HG03039 (cell line): ENCODE results near the gene INPP5A.
"Not testable (repeated sequence)": the region's sequence is repeated elsewhere in the genome, so short reads cannot be mapped to it uniquely, and the experiment has no call there.

Source experiments
- ATAC-seq: cut with Tn5 transposase; IDR thresholded peaks from one replicate; pipeline ENCODE4 v1.9.1; 2021; ENCODE audit warnings: mild to moderate bottlenecking, moderate library complexity; ENCODE audit not compliant: unreplicated experiment

The INPP5A gene

DNA sequence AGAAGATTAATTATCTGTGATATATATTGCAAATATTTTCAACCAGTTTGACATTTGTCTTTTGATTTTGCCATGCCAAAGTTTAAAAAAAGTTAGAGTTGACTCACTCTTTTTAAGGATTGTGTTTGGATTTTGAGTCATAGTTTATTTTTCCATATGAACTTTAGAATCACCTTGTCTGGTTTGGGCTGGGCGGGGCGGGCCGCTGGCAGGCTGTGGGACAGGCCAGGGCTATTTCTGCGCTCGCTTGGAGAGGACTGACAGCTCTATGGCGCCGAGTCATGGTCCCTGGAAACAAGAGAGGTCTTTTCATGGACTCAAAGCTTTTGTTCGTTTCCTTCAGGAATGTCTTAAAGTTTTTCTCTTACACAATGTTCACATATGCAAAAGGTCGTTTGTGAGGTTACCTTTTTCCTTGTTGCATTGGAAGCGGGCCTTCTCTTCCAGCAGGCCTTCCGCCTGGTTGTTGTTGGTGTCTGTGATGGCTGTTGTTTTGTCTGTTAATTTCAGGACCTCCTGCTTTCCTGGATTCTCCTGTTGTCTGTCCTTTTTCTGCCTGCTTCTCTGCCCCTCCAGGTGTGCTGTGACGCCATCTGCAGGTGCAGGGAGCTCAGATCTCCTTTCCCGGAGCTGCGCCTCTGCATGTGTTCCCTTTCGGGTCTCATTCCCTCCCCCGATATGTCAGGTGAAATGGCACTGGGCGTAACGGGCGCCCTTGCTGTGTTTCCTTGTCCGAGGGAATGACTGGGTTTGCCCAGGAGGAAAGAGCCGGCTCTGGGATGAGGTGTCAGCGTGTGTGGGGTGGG is 53.8 kb downstream of the INPP5A start:
- no peak for ATAC-seq

DNA sequence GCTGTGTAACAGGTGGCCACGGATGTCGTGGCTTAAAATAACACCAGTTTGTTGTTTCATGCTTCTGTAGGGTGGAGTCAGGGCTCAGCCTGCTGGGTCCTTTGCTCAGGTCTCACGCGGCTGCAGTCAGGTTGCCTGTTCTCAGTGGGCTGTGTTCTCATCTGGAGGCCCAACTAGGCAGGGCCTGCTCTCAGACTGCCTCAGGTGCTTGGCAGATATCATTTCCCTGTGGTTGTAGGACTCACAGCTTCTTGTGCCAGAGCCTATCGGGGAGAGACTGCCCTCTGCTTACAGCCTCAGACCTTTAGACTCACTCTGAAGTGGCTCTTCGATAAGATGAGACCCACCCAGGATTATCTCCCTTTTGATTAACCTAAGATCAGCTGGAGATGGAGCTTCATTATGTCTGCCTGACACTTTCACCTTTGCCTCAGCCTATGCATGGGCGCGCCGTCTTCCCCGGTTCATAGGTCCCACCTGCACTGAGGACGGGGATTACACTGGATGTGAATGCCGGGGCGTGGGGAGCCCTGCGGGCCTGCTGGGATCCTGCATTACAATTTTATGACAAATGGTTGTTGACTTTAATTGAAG is 55.3 kb downstream of the INPP5A start:
- no peak for ATAC-seq

DNA sequence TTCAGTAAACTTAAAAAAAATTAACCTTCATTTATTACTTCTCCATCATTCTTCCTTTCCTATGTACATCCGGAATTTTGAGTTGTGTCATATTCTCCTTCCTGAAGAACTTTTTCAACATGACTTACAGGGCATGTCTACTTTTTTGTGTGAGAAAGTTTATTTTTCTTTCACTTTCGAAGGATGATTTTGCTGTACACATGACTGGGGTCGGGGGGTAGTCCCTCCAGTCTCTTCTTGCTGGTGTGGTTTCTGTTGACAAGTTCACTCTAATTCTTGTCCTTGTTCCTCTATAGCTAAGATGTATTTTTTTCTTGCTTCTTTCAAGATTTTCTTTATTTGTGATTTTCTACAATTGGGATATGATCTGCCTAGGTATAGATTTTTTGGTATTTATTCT is 55.8 kb downstream of the INPP5A start:
- peak; percentile 56 for ATAC-seq

DNA sequence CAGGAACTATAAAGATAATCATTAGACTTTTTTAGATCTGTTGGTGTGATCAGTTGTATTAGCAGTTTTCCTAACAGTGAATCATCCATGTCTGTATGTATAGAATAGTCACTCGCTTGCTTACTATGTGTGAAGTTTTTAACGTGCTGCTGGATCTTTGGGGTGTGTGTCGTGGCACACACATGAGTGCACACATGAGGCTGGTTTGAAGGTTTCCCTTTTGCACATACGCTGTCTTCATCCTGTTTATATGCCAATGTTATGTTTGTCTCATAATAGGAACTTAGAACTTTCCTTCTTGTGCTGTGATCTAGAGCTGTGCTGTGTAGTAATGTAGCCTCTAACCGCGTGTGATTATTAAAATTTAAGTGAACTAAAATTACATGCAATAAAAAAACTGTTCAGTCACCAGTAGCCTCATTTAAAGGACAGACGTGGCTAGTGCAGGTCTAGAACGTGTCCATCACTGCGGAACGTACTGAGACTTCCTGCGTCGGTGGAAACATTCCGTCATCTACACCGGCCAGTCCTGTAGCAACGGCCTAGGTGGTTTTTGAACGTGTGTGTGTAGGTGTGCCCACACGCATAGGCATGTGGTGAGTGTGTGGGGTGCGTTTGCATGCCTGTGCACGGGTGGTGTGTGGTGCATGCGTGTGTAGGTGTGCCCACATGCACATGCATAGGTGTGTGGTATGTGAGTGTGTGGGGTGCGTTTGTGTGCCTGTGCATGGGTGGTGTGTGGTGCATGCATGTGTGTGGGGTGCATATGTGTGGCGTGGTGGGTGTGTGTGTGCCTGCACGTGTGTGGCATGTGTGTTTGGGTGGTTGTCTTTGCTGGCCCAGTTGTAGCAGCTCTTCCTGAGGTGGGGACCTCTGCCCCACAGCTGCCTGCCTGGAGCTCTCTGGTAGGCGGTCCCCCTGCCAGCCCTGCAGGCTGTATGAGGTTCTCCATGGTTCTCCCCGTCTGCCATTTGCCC is 56.6 kb downstream of the INPP5A start:
- peak; percentile 46 for ATAC-seq

DNA sequence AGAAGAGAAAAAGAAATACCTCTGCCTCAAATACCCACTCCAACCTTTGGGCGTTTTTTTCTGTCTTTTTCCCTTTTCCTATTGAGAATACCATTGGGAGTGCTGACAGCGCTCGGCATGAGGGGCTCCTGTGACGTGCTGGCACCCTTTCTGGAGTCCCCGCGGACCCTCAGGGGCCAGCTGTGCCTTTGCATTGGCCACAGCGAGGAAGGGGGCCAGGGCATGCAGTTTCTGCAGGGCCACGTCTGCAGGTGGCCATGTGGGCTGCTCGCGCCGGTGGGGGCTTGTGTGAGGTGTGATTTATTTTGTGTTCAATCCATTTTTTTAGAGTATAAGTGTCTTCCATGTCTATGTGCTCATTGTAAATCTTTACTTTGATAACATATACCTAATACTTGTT is 57.4 kb downstream of the INPP5A start:
- no peak for ATAC-seq

DNA sequence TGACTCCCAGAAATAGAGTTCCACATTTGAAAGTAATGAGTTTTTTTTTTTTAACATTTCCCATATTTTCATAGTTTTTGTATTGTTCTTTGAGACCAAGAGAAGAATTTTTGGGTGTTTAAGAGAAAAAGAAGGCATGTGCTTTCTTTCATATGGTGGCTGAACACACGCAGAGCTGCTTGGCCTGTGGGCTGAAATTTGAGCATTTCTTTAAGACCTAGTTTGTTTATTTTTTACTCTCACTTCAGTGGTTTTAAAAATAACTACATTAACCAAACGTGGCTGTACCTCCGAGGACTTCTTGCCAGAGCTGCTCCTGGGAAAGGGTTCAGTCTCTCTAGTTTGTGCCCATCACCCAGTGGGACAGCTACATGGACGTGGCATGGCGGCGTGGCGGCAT is 58.3 kb downstream of the INPP5A start:
- ATAC-seq: no peak

DNA sequence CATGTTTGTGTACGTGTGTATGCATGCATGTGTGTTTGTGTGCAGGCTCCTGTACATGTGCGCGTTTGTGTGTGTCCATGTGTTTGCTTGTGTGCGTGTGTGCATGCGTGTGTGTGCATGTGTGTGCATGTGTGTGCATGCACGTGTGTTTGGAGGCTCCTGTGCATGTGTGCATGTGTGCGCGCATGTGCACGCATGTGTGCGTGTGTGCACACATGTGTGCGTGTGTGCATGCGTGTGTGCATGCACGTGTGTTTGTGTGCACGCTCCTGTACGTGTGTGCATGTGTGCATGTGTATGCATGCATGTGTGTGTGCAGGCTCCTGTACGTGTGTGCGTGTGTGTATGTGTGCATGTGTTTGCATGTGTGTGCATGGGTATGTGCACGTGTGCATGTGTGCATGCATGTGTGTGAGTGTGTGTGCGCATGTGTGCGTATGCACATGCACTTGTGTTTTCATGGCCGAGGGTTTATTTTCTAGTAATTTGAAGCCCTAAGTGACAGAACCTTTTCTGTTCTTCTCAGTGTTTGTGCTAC is 59.2 kb downstream of the INPP5A start:
- no peak for ATAC-seq

DNA sequence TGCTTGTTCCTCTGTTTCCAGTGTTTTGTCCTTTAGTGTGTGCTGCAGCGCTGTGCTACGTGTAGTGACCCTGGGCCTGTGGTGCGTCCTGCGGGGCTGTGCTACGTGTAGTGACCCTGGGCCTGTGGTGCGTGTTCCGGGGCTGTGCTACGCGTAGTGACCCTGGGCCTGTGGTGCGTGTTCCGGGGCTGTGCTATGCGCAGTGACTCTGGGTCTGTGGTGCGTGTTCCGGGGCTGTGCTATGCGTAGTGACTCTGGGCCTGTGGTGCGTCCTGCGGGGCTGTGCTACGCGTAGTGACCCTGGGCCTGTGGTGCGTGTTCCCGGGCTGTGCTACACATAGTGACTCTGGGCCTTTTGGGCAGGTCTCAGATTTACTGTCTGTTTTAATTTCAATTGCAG is 60.1 kb downstream of the INPP5A start:
- ATAC-seq: no peak

DNA sequence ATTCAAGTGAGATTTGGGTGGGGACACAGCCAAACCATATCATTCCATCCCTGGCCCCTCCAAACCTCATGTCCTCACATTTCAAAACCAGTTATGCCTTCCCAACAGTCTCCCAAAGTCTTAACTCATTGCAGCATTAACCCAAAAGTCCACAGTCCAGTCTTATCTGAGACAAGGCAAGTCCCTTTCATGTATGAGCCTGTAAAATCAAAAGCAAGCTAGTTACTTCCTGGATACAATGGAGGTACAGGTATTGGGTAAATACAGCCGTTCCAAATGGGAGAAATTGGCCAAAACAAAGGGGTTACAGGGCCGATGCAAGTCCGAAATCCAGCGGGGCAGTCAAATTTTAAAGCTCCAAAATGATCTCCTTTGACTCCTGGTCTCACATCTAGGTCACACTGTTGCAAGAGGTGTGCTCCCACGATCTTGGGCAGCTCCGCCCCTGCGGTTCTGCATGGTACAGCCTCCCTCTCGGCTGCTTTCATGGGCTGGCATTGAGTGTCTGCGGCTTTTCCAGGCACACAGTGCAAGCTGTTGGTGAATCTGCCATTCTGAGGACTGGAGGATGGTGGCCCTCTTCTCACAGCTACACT is 61.5 kb downstream of the INPP5A start:
- not testable (repeated sequence) for ATAC-seq

DNA sequence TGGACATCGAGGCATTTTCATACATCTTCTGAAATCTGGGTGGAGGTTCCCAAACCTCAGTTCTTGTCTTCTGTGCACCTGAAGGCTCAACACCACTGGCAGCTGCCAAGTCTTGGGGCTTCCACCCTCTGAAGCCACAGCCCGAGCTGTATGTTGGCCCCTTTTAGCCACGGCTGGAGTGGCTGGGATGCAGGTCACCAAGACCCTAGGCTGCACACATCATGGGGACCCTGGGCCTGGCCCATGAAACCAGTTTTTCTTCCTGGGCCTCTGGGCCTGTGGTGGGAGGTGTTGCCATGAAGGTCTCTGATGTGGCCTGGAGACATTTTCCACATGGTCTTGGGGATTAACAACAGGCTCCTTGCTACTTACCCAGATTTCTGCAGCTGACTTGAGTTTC is 62.1 kb downstream of the INPP5A start:
- ATAC-seq: no peak

DNA sequence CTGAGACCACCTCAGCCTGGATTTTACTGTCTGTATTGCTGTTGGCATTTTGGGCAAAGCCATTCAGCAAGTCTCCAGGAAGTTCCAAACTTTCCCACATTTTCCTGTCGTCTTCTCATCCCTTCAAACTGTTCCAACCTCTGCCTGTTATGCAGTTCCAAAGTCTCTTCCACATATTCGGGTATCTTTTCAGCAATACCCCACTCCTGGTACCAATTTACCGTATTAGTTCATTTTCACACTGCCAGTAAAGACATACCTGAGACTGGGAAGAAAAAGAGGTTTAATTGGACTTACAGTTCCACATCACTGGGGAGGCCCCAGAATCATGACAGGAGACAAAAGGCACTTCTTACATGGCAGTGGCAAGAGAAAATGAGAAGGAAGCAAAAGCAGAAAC is 62.8 kb downstream of the INPP5A start:
- no peak for ATAC-seq

DNA sequence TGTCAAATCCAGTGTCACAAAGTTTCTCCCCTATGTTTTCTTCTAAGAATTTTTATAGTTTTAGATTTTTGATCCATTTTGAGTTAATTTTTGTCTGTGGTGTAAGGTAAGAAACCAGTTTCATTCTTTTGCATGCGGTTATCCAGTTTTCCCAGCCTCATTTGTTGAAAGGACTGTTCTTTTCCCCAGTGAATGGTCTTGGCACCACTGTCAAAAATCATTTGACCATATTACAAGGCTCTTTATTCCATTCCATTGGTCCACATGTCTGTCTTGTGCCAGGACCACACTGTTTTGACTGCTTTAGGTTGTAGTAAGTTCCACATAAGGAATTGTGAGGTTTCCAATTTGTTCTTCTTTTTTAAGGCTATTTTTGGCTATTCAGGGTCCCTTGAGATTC is 64.0 kb downstream of the INPP5A start:
- ATAC-seq: no peak

DNA sequence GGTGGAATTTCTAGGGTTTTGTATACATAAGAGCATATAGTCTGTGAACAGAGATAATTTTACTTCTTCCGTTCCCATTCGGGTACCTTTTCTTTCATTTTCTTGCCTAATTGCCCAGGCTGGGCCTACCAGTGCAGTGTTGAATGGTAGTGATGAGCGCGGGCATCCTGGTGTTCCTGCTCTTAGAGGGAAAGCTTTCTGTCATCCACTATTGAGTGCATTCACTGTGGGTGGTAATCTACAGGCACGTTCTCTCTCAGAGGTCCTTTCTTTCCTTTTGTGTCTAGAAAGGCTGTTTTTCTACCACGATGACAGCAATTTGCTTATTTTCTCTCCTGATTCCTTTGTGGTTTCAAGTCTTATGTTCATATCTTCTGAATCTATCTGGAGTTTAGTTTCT is 65.0 kb downstream of the INPP5A start:
- no peak for ATAC-seq

DNA sequence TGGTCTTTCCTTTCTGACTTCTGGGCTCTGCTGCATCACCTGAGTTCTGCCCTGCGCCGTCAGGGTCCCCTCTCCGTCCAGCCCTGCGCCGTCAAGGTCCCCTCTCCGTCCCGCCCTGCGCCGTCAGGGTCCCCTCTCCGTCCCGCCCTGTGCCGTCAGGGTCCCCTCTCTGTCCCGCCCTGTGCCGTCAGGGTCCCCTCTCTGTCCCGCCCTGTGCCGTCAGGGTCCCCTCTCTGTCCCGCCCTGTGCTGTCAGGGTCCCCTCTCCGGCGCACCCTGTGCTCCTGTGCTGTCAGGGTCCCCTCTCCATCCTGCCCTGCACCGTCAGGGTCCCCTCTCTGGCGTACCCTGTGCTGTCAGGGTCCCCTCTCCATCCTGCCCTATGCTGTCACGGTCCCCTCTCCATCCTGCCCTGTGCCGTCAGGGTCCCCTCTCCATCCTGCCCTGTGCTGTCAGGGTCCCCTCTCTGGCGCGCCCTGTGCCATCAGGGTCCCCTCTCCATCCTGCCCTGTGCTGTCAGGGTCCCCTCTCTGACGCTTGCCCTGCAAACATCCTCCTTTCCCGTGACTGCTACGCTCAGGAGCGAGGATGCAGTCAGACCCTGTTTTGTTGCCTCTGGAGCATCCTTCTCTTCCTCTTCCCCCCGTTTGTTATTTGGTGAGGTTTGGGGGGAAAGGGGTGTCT is 66.4 kb downstream of the INPP5A start:
- ATAC-seq: no peak

DNA sequence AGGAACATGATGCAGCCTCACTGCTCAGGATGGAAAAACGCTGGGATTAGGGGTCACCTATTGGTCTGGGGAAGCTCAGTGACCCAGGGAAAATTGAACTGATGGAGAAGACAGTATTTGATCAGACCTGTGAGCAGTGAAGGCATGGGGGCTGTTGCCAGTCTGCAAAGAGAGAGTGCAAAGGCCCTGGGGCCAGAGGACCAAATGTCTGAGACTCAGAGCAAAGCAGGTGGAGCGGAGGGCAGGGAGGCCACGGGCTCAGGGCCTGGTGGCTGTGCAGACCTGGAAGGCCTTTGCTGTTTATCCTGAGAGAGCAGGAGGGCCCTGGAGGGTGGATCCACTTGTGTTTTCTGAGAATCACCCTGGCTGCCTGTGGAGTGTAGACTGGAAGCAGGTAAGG is 67.1 kb downstream of the INPP5A start:
- no peak for ATAC-seq

DNA sequence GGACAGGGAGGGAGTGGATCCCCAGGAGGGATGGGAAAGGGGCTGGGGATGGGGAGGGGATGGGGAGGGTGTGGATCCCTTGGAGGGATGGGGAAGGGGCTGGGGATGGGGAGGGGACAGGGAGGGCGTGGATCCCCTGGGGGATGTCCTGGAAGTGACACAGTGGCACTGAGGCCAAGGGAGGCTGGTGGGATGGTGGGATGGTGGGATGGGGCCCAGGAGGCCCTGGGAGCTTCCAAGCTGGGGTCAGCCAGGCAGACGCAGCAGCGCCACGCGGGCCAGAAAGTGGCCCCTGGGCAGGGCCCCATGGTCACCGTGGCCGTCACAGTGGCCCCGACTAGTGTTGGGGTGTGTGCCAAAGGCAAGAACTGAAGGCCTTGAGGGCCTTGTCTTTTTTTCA is 67.8 kb downstream of the INPP5A start:
- ATAC-seq: no peak

DNA sequence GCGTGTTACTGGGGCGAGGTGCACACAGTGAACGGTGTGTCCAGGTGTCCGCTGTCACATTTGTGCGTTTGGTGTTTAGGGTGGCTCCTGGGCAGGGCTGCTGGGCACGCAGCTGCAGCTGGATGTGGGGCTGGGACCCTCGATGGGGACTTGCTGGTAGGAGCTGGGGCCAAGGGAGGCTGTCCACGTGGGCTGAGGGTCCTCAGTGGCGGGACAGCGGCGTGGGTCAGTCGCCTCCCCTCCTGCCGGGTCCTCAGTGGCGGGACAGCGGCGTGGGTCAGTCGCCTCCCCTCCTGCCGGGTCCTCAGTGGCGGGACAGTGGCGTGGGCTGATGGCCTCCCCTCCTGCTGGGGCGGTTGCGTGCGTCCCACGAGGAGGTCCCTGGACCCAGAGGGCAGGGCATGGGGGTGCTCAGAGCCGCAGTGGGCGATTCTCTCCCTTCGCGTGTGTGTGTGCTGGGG is 68.5 kb downstream of the INPP5A start:
- ATAC-seq: no peak

DNA sequence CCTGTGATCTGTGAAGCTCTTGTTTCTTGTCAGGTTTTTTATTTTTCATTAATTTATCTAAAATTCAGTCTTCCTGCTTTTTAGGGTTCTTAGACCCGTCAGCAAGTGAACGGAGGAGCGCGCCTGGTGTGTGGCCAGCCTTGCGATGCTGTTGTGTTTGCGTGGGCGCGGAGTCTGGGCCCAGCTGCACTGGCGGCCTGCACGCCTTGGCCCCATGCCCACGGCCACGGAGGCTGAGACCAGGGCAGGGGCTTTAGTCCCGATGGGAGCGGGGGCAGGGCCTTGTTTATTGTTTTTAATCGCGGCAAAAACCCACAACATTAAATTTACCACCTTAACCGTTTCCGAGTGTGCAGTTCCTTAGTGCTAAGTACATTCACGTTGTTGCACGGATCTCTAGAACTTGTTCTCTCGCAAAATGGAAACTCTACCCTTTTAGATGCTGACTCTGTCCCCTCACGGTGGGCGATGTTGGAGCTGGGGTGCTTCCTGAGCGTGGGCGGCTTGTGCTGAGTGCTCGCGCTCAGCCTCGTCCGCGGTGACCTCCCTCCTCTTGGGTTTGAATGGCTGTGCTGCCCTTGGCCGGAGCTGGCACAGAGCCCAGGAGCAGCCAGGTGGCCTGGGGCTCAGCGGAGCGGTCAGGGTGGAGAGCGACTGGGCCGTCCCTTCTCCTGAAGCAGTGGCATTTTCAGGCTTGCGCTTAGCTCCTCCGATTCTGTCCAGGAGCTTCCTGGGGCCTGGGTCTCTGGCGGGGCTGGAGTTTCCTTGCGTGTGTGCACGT is 69.1 kb downstream of the INPP5A start:
- no peak for ATAC-seq

DNA sequence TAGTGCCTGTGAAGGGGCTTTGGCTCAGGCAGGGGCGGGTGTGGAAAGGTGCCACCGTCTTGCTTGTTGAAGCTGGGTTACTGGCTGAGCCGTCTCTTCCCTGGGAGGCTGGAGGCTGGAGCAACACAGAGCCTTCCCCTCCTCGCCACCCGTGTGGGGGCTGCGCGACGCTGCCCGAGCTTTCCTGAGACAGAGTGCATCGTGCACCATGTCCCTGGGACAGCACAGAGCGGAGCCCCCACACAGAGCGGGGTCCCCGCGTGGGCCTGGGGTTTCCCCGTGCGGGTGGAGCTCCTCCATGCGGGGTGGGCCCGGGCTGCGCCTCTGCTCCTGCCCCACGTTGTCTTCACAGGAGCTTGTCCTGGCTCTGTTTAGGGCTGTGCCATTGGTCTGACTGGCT is 69.9 kb downstream of the INPP5A start:
- ATAC-seq: no peak
